Measurements from ENCODE around the gene LIN9. TPM values are rescaled to one million over a fixed set of nuclear protein-coding genes. Genes with fewer than 3 reads are reported as not detected.

LIN9 gene
- total and polyA plus RNA-seq, 2 donors (not counting 3 experiments of a cell fraction or from before 2014, with no cell fraction given), result 2.5 to 7.6 TPM

GRCh38 chr1:226222686-226223085 lies 86.3 kb downstream of the LIN9 start:
- no peak overlapping the region for H3K4me3 ChIP-seq (replicated peaks in 1 of 3; ENCODE audit: insufficient read depth in 1 of 3, low read depth in 1 of 3, low read length in 3 of 3)
- no peaks in the 10 kb centered on the region for H4K20me1 ChIP-seq (replicated peaks; ENCODE audit: control insufficient read depth, extremely low read depth, insufficient read depth, low read length)
- no peaks in the 10 kb centered on the region for H3K9me1 ChIP-seq (replicated peaks; ENCODE audit: control insufficient read depth, extremely low read depth, insufficient read depth, low read length)
- ChIA-PET POLR2A (interaction anchor here (0.5 kb wide), 1 partner anchor 301 kb away, joined by 3 read pairs; no protein-coding TSS in a partner anchor), CTCF (interaction anchor here (0.9 to 1.5 kb wide), 2 partner anchors 26 to 97 kb away, joined by 3 to 4 read pairs; no protein-coding TSS in a partner anchor)
- H3K79me2 ChIP-seq (ENCODE audit: control insufficient read depth, insufficient read depth, low read length), result no peaks in the 10 kb centered on the region
- intact Hi-C loops (cut with micrococcal nuclease), result no loop called here
- H3K9ac ChIP-seq (replicated peaks; ENCODE audit: extremely low read depth, insufficient read depth, low read length), result no peak overlapping the region
- H3K27me3 ChIP-seq (ENCODE audit: control insufficient read depth in 2 of 2, insufficient read depth in 2 of 2, low read length in 2 of 2), result no peaks in the 10 kb centered on the region
- TF ChIP-seq POLR2AphosphoS5 (IDR thresholded peaks at IDR 0.05; ENCODE audit: insufficient read depth, low read depth, low read length), result no peak
- TF ChIP-seq POLR2A (IDR thresholded peaks at IDR 0.05; ENCODE audit: low read depth, low read length), result no peak
- no peak for TF ChIP-seq FOS (IDR thresholded peaks at IDR 0.05; ENCODE audit: borderline replicate concordance, insufficient read depth, low read length)
- no peak for TF ChIP-seq CTCF (IDR thresholded peaks at IDR 0.05; ENCODE audit: extremely low read depth in 1 of 2, insufficient read depth in 1 of 2, low read depth in 1 of 2, low read length in 2 of 2)
- TF ChIP-seq MYC (IDR thresholded peaks at IDR 0.05; ENCODE audit: low read depth, low read length), result no peak
- TF ChIP-seq JUN (IDR thresholded peaks at IDR 0.05; ENCODE audit: borderline replicate concordance, insufficient read depth, insufficient read length, low read depth), result no peak
- TF ChIP-seq GATA2 (IDR thresholded peaks at IDR 0.05; ENCODE audit: insufficient read depth, insufficient read length, low read depth, low read length), result no peak
- no peak for TF ChIP-seq EZH2 (IDR thresholded peaks at IDR 0.05; ENCODE audit: borderline replicate concordance, low read depth, low read length, severe bottlenecking)
- TF ChIP-seq MAX (IDR thresholded peaks at IDR 0.05; ENCODE audit: insufficient read depth, insufficient read length), result no peak
- FAIRE-seq (no peak), DNase-seq (ENCODE audit: low read depth, low spot score) (no peak)
- H3K27ac ChIP-seq (ENCODE audit: insufficient read depth, low read depth, low read length), result no peak overlapping the region
- no peaks in the 10 kb centered on the region for H3K36me3 ChIP-seq (ENCODE audit: control insufficient read depth in 2 of 2, extremely low read depth in 1 of 2, insufficient read depth in 2 of 2, low read length in 2 of 2)
- H3K4me2 ChIP-seq (ENCODE audit: insufficient read depth, low read length), result no peak overlapping the region
- H2AFZ ChIP-seq (ENCODE audit: low read depth, low read length), result no peak overlapping the region
- H3K9me3 ChIP-seq (replicated peaks; ENCODE audit: control insufficient read depth, insufficient read depth, low read length), result no peaks in the 10 kb centered on the region
- H3K4me1 ChIP-seq (ENCODE audit: control insufficient read depth, extremely low read depth, insufficient read depth, low read length), result peaks cover 3% of the 10 kb centered on the region
- BruUV-seq (replicated peaks), result no TSS peak
- dilution Hi-C loops (cut with MboI; ENCODE audit: extremely low pct_ligation_motif_present, low sequenced_read_pairs), result no loop called here

All from endothelial cell of umbilical vein (primary cell).